Vagina (tissue), 2 donors: Measurements from ENCODE around the gene SCMH1.

Experiments
- CTCF ChIP-seq, 3 experiments: fragments of 450-650 bp in 2 of 3; fragments of 200-600 bp in 1 of 3; sonication (generic) in 1 of 3; IDR thresholded peaks; one replicate each; pipeline ENCODE4 v1.5.1; 2017 to 2019; ENCODE audit warnings: antibody characterized with exemption in 3 of 3, mild to moderate bottlenecking in 2 of 3, moderate library complexity in 2 of 3
- POLR2A ChIP-seq, 2 donors: fragments of 450-650 bp; IDR thresholded peaks; one replicate each; pipeline ENCODE4 v1.6.1; 2017; ENCODE audit warnings: antibody characterized with exemption in 2 of 2, mild to moderate bottlenecking in 2 of 2, moderate library complexity in 2 of 2

GRCh38 chr1:41030872-41031616 is 211.1 kb downstream of the SCMH1 start:
- TF ChIP-seq CTCF (IDR thresholded peaks at IDR 0.05): no peak
- no peak for TF ChIP-seq POLR2A (IDR thresholded peaks at IDR 0.05)
